ENCODE measurements around the gene RESF1.

Gene RESF1

GRCh38 chr12:31964280-31964679 lies 5.1 kb downstream of the RESF1 start:
- no peak for TF ChIP-seq CTCF (IDR thresholded peaks at IDR 0.05)

- TF ChIP-seq CTCF (IDR thresholded peaks at IDR 0.05), result no peak
These were observed 5.9 kb downstream of the RESF1 start for GRCh38 chr12:31965090-31965489.

GRCh38 chr12:31966558-31967205 lies 7.5 kb downstream of the RESF1 start:
- TF ChIP-seq CTCF (IDR thresholded peaks at IDR 0.05), result no peak

GRCh38 chr12:31967539-31967938 lies 8.3 kb downstream of the RESF1 start:
- TF ChIP-seq CTCF (IDR thresholded peaks at IDR 0.05), result no peak

- TF ChIP-seq CTCF (IDR thresholded peaks at IDR 0.05), result no peak
These were observed 11.0 kb downstream of the RESF1 start for GRCh38 chr12:31970199-31970598.

GRCh38 chr12:31973818-31974217 lies 14.6 kb downstream of the RESF1 start:
- no peak for TF ChIP-seq CTCF (IDR thresholded peaks at IDR 0.05)

- no peak for TF ChIP-seq CTCF (IDR thresholded peaks at IDR 0.05)
These were observed 15.5 kb downstream of the RESF1 start for GRCh38 chr12:31974673-31975072.
